ENCODE measurements around the gene MTCL3.

Gene MTCL3

DNA sequence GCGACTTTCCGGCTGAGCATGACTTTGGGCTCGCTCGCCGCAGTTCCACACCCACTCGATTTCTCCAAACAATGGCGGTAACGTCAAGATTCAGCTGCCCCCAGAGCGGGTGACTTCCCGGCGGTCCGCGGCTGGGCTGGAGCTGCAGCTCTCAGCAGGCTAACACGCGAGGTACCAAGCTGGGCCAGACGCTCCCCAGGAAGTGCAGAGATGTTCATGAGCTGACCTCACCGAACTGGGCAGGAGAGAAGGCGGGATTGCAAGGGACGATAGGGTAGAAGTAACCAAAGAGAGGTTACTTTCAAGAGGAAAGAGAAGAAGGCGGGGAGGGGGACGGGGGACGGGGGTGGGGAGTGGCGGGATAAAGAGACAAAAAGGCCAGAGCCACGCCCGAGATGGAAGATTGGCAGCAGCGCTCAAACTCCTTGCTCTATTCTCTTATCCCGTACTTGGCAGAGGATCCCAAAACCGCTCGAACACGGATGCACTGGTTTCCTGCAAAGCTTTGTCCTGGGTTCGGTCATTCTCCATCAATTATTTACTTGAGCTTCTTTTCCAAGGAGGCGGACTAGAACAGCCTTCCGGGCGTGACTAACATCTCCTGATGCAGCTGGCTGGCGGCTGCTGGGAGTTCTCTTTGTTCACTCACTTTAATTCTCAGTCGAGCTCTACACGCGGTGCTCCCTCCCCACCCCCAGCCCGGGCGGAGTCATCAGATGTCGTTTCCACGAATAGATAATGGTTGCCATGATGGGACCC lies at the start of gene MTCL3:
MTCL3 (minus strand) TSS at position 626 of the 759 bp plus-strand sequence.
- H3K27ac ChIP-seq (ENCODE audit: insufficient read length, low read depth, low read length), result peak within 1 kb of the TSS; percentile 66

More for the DNA sequence above, at the start of gene MTCL3:
- H3T11ph ChIP-seq (ENCODE audit: low read length), result no peak within 1 kb of the TSS
- H4K5ac ChIP-seq (ENCODE audit: insufficient read length, low read depth, low read length), result peak within 1 kb of the TSS; percentile 54
- H4K91ac ChIP-seq (ENCODE audit: insufficient read length, low read depth, low read length), result no peak within 1 kb of the TSS
- peaks cover 34% of the 10 kb centered on the region for H3K23me2 ChIP-seq (ENCODE audit: insufficient read length, low read depth, low read length, poor library complexity, severe bottlenecking)
- no peak within 1 kb of the TSS for H3K23ac ChIP-seq (ENCODE audit: insufficient read length, low read depth, low read length)
- H3K18ac ChIP-seq (ENCODE audit: insufficient read length, low read depth, low read length), result peak within 1 kb of the TSS; percentile 68
- no CpG with 5 or more reads among the region's 42 CpGs for WGBS (ENCODE audit: extremely low coverage, insufficient read length, low lambda C conversion rate)
- TF ChIP-seq, protein P1, sequence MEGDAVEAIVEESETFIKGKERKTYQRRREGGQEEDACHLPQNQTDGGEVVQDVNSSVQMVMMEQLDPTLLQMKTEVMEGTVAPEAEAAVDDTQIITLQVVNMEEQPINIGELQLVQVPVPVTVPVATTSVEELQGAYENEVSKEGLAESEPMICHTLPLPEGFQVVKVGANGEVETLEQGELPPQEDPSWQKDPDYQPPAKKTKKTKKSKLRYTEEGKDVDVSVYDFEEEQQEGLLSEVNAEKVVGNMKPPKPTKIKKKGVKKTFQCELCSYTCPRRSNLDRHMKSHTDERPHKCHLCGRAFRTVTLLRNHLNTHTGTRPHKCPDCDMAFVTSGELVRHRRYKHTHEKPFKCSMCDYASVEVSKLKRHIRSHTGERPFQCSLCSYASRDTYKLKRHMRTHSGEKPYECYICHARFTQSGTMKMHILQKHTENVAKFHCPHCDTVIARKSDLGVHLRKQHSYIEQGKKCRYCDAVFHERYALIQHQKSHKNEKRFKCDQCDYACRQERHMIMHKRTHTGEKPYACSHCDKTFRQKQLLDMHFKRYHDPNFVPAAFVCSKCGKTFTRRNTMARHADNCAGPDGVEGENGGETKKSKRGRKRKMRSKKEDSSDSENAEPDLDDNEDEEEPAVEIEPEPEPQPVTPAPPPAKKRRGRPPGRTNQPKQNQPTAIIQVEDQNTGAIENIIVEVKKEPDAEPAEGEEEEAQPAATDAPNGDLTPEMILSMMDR (conservative IDR thresholded peaks at IDR 0.05), result no peak
- no peak within 1 kb of the TSS for H2BK15ac ChIP-seq (ENCODE audit: low read depth, low read length)
- H3K4ac ChIP-seq (ENCODE audit: low read depth, low read length), result no peak within 1 kb of the TSS
- H3K27me3 Mint-ChIP-seq (ENCODE audit: low read depth), result peaks cover 30% of the 10 kb centered on the region
- no peaks in the 10 kb centered on the region for H3K27me3 ChIP-seq (ENCODE audit: insufficient read depth, low read length)
- peak within 1 kb of the TSS; percentile 98 for H3K4me2 ChIP-seq (ENCODE audit: insufficient read depth, insufficient read length, low read length)
- H3K36me3 Mint-ChIP-seq (ENCODE audit: insufficient read depth in 1 of 3, low read depth in 3 of 3), result peaks cover 0 to 6% (median 6%) of the 10 kb centered on the region in 3 experiments; a peak in 6 of 7 replicates
- H3K4me3 Mint-ChIP-seq, result peak within 1 kb of the TSS; percentile 81 to 95
- H2AK5ac ChIP-seq (ENCODE audit: insufficient read length, low read length), result no peak within 1 kb of the TSS
- peak within 1 kb of the TSS; percentile 87 to 96 (median 94) for H3K27ac Mint-ChIP-seq
- H4K8ac ChIP-seq (replicated peaks; ENCODE audit: insufficient read length, low read depth, low read length), result no peak within 1 kb of the TSS
- H2BK12ac ChIP-seq (ENCODE audit: insufficient read length, low read depth, low read length), result no peak within 1 kb of the TSS
- H2AFZ ChIP-seq (ENCODE audit: low read length), result peak within 1 kb of the TSS; percentile 34
- H2BK120ac ChIP-seq (ENCODE audit: low read depth, low read length, poor library complexity, severe bottlenecking), result no peak within 1 kb of the TSS
- no peak within 1 kb of the TSS for H2BK20ac ChIP-seq (ENCODE audit: low read depth, low read length, poor library complexity, severe bottlenecking)
- no peak within 1 kb of the TSS for H2BK5ac ChIP-seq (ENCODE audit: insufficient read length, low read length)
- peak; percentile 83 for DNase-seq
- no peaks in the 10 kb centered on the region; a peak in 1 of 5 replicates for H3K9me3 Mint-ChIP-seq
- no peaks in the 10 kb centered on the region for H4K20me1 ChIP-seq (ENCODE audit: control insufficient read depth, insufficient read depth, insufficient read length)
- no peaks in the 10 kb centered on the region for H3K9me3 ChIP-seq (ENCODE audit: control insufficient read depth, low read depth, low read length)
- no peaks in the 10 kb centered on the region for H3K79me2 ChIP-seq (ENCODE audit: insufficient read depth, low read length)
- no peaks in the 10 kb centered on the region for H3K4me1 ChIP-seq (ENCODE audit: insufficient read depth, low read length)
- H3K79me1 ChIP-seq (ENCODE audit: insufficient read depth, low read depth, low read length, poor library complexity, severe bottlenecking), result no peaks in the 10 kb centered on the region
- H3K4me1 Mint-ChIP-seq, result peaks cover 36 to 40% of the 10 kb centered on the region in 2 experiments
- peak within 1 kb of the TSS; percentile 83 for H3K9ac ChIP-seq (ENCODE audit: extremely low read depth, insufficient read length, low read length)
- H3K14ac ChIP-seq (ENCODE audit: insufficient read depth, low read length), result peak within 1 kb of the TSS; percentile 88; the same call in 1 of the 2 replicates
- H3K56ac ChIP-seq (ENCODE audit: insufficient read length, low read depth, low read length), result no peak within 1 kb of the TSS

All from H9 (cell line).